Transverse colon (tissue), 4 donors: ENCODE data around the gene FIG4. TPM values are rescaled to one million over a fixed set of nuclear protein-coding genes. Genes with fewer than 3 reads are reported as not detected.

Source experiments
- DNase-seq: peaks from one replicate; pipeline ENCODE4 v3.0.0-alpha.2; 2019
- H3K27ac ChIP-seq, 4 donors: fragments of 200-600 bp; sonication (generic); 2 replicates each; pipeline ENCODE4 v1.5.1; 2016 to 2018; ENCODE audit warnings: inconsistent platforms in 4 of 4
- H3K27me3 ChIP-seq: fragments of 200-600 bp; sonication (generic); 2 replicates; pipeline ENCODE4 v1.5.1; 2017; ENCODE audit warnings: inconsistent platforms
- H3K36me3 ChIP-seq, 4 donors: fragments of 200-600 bp; sonication (generic); 2 replicates each; pipeline ENCODE4 v1.5.1; 2017 to 2019; ENCODE audit warnings: inconsistent platforms in 4 of 4
- H3K4me1 ChIP-seq, 4 donors: fragments of 200-600 bp; sonication (generic); 2 replicates each; pipeline ENCODE4 v1.5.1; 2017 to 2020; ENCODE audit warnings: inconsistent platforms in 4 of 4
- H3K4me3 ChIP-seq, 4 donors: fragments of 200-600 bp; sonication (generic); 1 replicate in 1 of 4; 2 replicates in 3 of 4; pipeline versions ENCODE4 v1.5.1 to v1.6.1; 2017 to 2019; ENCODE audit warnings: inconsistent platforms in 4 of 4
- H3K9me3 ChIP-seq, 2 donors: fragments of 200-600 bp; sonication (generic); 2 replicates each; pipeline ENCODE4 v1.5.1; 2017 to 2019; ENCODE audit warnings: inconsistent platforms in 2 of 2
- EP300 ChIP-seq: sonication (generic); formaldehyde crosslinking; IDR thresholded peaks from one replicate; pipeline ENCODE4 v1.6.1; 2017; ENCODE audit warnings: antibody characterized with exemption, low read depth
- POLR2A ChIP-seq: fragments of 450-650 bp; IDR thresholded peaks from one replicate; pipeline ENCODE4 v1.6.1; 2016; ENCODE audit warnings: antibody characterized with exemption, mild to moderate bottlenecking, moderate library complexity
- POLR2AphosphoS5 ChIP-seq, 3 donors: sonication (generic); formaldehyde crosslinking; IDR thresholded peaks; one replicate each; pipeline ENCODE4 v1.6.1; 2016; ENCODE audit warnings: antibody characterized with exemption in 3 of 3
- WGBS, 2 donors: methylation state at CpG; one replicate each; pipeline ENCODE4 v1.1.5; 2018; ENCODE audit warnings: low coverage in 1 of 2; 5-methylcytosine and 5-hydroxymethylcytosine counted together
- in situ Hi-C, 4 donors: fragments of 200-750 bp; cut with MboI; loops; one replicate each; pipeline versions ENCODE4 v1.15.0 to v1.15.1; 2017; ENCODE audit warnings: low sequenced_read_pairs in 3 of 4, low pct_ligation_motif_present in 1 of 4, low pct_unique_long_range_greater_than_20kb in 1 of 4
- intact Hi-C: fragments of 100-400 bp; cut with DNase I; formaldehyde crosslinking; loops from one replicate; pipeline ENCODE4 v1.15.1; 2023; ENCODE audit warnings: low total_unique reads
- total RNA-seq, 4 donors: library from RNA; depleted of rRNA; stranded (reverse); fragments of >200 nt; gene quantifications; one replicate each; pipeline ENCODE4 v1.1.0, GENCODE V29; 2016
- TF ChIP-seq, protein P1 (sequence below), 5 experiments: fragments of 200-600 bp in 3 of 5; fragments of 450-650 bp in 2 of 5; sonication (generic) in 3 of 5; IDR thresholded peaks; 1 replicate in 2 of 5; 2 replicates in 3 of 5; pipeline ENCODE4 v1.5.1; 2016 to 2017; ENCODE audit warnings: antibody characterized with exemption in 5 of 5, inconsistent platforms in 3 of 5, mild to moderate bottlenecking in 2 of 5, moderate library complexity in 1 of 5

FIG4 gene
- total RNA-seq, 4 donors from 2014 or later = 3.7 to 21.6 (median 15.2) TPM

DNA sequence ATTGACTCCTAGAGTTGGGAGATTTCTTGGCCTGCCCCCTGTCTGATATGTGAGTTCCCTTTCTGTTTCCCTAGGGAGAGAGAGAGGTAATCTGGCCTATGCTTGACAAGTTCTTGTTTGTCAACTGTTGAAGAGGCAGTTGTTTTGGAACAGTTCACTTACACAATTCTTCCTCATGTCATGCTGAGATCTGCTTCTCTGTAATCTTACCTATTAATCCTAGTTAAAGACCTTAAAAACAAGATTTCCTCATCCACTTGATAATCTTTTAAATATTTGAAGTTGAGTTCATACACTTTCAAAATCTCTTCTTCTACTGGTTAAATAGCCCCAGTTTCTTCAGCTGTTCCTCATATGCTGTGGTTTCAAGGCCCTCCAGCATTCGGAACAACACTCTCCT is 89.9 kb downstream of the FIG4 start:
- in situ Hi-C loops = no loop called here
- Histone ChIP-seq H3K36me3 (peaks cover 0 to 8% (median 0%) of the 10 kb centered on the region in 4 donors), H3K27ac (no peak overlapping the region), H3K27me3 (no peaks in the 10 kb centered on the region), H3K4me1 (no peaks in the 10 kb centered on the region), H3K4me3 (no peak overlapping the region), H3K9me3 (no peaks in the 10 kb centered on the region)
- TF ChIP-seq, protein P1, sequence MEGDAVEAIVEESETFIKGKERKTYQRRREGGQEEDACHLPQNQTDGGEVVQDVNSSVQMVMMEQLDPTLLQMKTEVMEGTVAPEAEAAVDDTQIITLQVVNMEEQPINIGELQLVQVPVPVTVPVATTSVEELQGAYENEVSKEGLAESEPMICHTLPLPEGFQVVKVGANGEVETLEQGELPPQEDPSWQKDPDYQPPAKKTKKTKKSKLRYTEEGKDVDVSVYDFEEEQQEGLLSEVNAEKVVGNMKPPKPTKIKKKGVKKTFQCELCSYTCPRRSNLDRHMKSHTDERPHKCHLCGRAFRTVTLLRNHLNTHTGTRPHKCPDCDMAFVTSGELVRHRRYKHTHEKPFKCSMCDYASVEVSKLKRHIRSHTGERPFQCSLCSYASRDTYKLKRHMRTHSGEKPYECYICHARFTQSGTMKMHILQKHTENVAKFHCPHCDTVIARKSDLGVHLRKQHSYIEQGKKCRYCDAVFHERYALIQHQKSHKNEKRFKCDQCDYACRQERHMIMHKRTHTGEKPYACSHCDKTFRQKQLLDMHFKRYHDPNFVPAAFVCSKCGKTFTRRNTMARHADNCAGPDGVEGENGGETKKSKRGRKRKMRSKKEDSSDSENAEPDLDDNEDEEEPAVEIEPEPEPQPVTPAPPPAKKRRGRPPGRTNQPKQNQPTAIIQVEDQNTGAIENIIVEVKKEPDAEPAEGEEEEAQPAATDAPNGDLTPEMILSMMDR (IDR thresholded peaks at IDR 0.05) = no peak
- WGBS, 2 donors = 79 to 100% methylated on average over 1 of the region's 1 CpG
- intact Hi-C loops = no loop called here
- no peak for DNase-seq

DNA sequence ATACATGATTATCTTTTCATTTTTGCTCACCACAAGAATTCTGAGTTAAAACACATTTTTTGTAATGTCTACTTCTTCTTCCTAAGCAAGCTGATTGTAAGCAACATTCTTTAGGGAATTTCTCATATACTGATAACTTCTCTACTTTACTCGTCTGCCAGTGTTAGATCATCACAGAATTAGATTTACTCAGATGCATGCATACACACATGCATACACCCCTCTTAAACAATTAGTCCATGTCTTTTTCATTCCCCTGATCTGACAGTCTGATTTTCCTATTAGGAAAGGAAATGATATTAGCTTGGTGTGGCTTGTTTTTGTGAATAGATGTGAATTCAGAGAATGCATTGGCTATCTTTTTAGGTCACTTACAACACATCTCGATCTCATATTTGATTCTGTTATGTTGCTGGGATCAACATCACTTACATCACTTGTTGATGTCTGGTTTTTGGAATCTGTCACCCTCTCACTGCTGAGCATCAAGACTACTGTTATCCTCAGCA is 91.4 kb downstream of the FIG4 start:
- DNase-seq = no peak
- no peak overlapping the region for H3K4me3 ChIP-seq
- H3K4me1 ChIP-seq = no peaks in the 10 kb centered on the region
- H3K27ac ChIP-seq = no peak overlapping the region
- WGBS, 2 donors = 78 to 81% methylated on average over 1 to 2 of the region's 2 CpGs
- intact Hi-C loops (no loop called here), in situ Hi-C loops (no loop called here)
- H3K36me3 ChIP-seq = peaks cover 0 to under 1% (median 0%) of the 10 kb centered on the region in 4 donors
- no peaks in the 10 kb centered on the region for H3K27me3 ChIP-seq
- no peaks in the 10 kb centered on the region for H3K9me3 ChIP-seq
- no peak for TF ChIP-seq POLR2A
- no peak for TF ChIP-seq EP300
- TF ChIP-seq, protein P1 (IDR thresholded peaks at IDR 0.05) = no peak
- TF ChIP-seq POLR2AphosphoS5 (IDR thresholded peaks at IDR 0.05) = no peak

DNA sequence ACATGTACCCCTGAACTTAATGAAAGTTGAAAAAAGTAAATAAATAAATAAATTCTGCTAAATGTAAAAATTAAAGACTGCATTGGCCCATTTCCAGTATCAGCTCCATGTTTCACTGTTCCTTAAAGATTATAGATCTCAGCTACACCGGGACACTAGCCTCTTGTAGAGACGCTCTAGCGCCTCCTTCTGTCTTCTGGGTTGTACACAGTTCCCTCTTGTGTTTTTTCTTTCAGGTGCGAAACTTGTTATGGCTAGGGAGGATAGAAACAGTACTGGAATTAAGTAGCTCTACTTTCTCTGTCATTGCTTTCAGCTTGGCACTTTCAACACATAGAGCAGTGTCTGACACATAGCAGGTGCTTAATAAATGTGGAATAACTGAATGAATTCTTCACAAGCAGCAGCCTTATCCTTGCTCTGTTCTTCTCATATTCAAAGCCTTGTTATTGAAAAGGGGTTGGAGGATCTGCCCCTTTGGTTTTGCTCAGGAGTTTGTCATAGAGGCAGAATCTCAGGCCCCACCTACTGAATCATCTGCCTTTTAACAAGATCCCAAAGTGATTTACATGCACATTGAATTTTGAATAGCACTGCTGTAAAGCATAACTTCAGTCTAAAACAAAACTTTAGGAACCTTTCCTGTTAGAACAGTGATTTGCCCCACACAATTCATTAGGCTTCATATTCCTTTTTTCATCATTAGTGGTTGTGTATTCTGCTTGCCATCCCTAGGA is 92.3 kb downstream of the FIG4 start:
- WGBS, 2 donors = 90 to 91% methylated on average over 4 of the region's 4 CpGs
- no peak for DNase-seq

DNA sequence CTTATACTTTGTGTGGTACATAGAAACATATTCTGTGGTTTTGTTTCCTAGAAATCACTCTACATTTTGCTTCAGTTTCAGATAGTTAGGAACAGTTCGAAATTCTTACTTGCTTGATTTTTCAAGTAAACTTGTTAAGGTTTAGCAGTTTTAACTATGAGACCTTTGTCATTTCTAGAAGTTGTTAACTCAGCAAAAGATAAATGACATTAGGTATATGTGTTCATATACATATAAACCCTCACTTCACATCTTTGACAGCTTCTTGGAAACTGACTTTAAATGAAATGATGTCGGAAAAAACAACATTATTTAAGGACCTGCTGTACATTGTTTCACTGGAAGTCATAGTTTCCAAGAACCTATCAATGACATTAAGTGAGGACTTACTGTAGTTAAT is 96.2 kb downstream of the FIG4 start:
- TF ChIP-seq, protein P1 (IDR thresholded peaks at IDR 0.05) = no peak
- TF ChIP-seq POLR2A = no peak
- no peak for TF ChIP-seq POLR2AphosphoS5 (IDR thresholded peaks at IDR 0.05)
- no peak for TF ChIP-seq EP300
- in situ Hi-C loops = no loop called here
- Histone ChIP-seq H3K4me3 (no peak overlapping the region), H3K27me3 (no peaks in the 10 kb centered on the region), H3K9me3 (no peaks in the 10 kb centered on the region), H3K27ac (no peak overlapping the region), H3K36me3 (peaks cover 0 to 6% (median 0%) of the 10 kb centered on the region in 4 donors), H3K4me1 (no peaks in the 10 kb centered on the region)
- 82 to 93% methylated on average over 2 of the region's 2 CpGs for WGBS, 2 donors
- intact Hi-C loops = no loop called here
- DNase-seq = no peak

More for the DNA sequence above, 92.3 kb downstream of the FIG4 start:
- Histone ChIP-seq H3K36me3 (no peaks in the 10 kb centered on the region), H3K4me1 (no peaks in the 10 kb centered on the region), H3K27ac (no peak overlapping the region), H3K27me3 (no peaks in the 10 kb centered on the region), H3K4me3 (no peak overlapping the region), H3K9me3 (no peaks in the 10 kb centered on the region)
- in situ Hi-C loops = no loop called here
- TF ChIP-seq POLR2A (no peak), POLR2AphosphoS5 (IDR thresholded peaks at IDR 0.05) (no peak), EP300 (no peak)
- TF ChIP-seq, protein P1 (IDR thresholded peaks at IDR 0.05) = no peak
- intact Hi-C loops = no loop called here
